GM10266 (cell line): Measurements from ENCODE around the gene HNRNPA1.

Experiments
- DNase-seq: peaks from one replicate; pipeline ENCODE4 v3.0.0; 2012; ENCODE audit errors: extremely low spot score
- CTCF ChIP-seq: IDR thresholded peaks from 2 replicates; pipeline ENCODE4 v1.5.1; 2012; ENCODE audit warnings: mild to moderate bottlenecking, low read depth; ENCODE audit not compliant: control insufficient read depth, insufficient read depth; ENCODE audit errors: missing control alignments

The HNRNPA1 gene

GRCh38 chr12:54246011-54246641, 34.4 kb upstream of the HNRNPA1 start:
- DNase-seq = no peak
- TF ChIP-seq CTCF = no peak

GRCh38 chr12:54249489-54249888, 31.0 kb upstream of the HNRNPA1 start:
- no peak for TF ChIP-seq CTCF
- DNase-seq = no peak

GRCh38 chr12:54251667-54252284, 28.8 kb upstream of the HNRNPA1 start:
- peak; percentile 54 for DNase-seq
- peak; percentile 60 for TF ChIP-seq CTCF

- TF ChIP-seq CTCF = no peak
Observed at GRCh38 chr12:54253240-54253639, 27.3 kb upstream of the HNRNPA1 start.

GRCh38 chr12:54257332-54257731, 23.2 kb upstream of the HNRNPA1 start:
- TF ChIP-seq CTCF = no peak
- no peak for DNase-seq

More at GRCh38 chr12:54253240-54253639, 27.3 kb upstream of the HNRNPA1 start:
- no peak for DNase-seq

- TF ChIP-seq CTCF = no peak
- DNase-seq = no peak
Observed at GRCh38 chr12:54258201-54258681, 22.3 kb upstream of the HNRNPA1 start.

GRCh38 chr12:54259194-54260011, 21.1 kb upstream of the HNRNPA1 start:
- TF ChIP-seq CTCF = no peak
- peak; percentile 75 for DNase-seq
